WTC11 (cell line): Measurements from ENCODE around the gene KCNJ6.

ENCODE experiments used
- CREM ChIP-seq: sonication (generic); formaldehyde crosslinking; IDR thresholded peaks from 2 replicates; pipeline ENCODE4 v1.8.1; 2022; ENCODE audit warnings: mild to moderate bottlenecking, missing genetic modification reagents, moderate library complexity
- CTCF ChIP-seq: fragments of 200-600 bp; IDR thresholded peaks from 2 replicates; pipeline ENCODE4 v1.8.0; 2022; ENCODE audit warnings: antibody characterized with exemption
- TEAD4 ChIP-seq: sonication (generic); formaldehyde crosslinking; IDR thresholded peaks from 2 replicates; pipeline ENCODE4 v1.8.0; 2022; ENCODE audit warnings: mild to moderate bottlenecking, missing genetic modification reagents
- USF2 ChIP-seq: sonication (generic); formaldehyde crosslinking; IDR thresholded peaks from 2 replicates; pipeline ENCODE4 v1.8.1; 2023; ENCODE audit warnings: mild to moderate bottlenecking, missing genetic modification reagents, moderate library complexity
- TF ChIP-seq, protein P1 (sequence below): sonication (generic); formaldehyde crosslinking; IDR thresholded peaks from 2 replicates; pipeline ENCODE4 v1.8.0; 2022; ENCODE audit warnings: mild to moderate bottlenecking, missing genetic modification reagents

GRCh38 chr21:37601027-37601426 lies 315.2 kb downstream of the KCNJ6 start:
- TF ChIP-seq, protein P1, sequence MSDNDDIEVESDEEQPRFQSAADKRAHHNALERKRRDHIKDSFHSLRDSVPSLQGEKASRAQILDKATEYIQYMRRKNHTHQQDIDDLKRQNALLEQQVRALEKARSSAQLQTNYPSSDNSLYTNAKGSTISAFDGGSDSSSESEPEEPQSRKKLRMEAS (CRISPR knock-in tag) = no peak
- TF ChIP-seq CTCF (no peak), USF2 (CRISPR knock-in tag) (no peak), CREM (CRISPR knock-in tag) (no peak), TEAD4 (no peak)
